ENCODE measurements around the gene MYH6.

GRCh38 chr14:23444314-23444713 is 36.2 kb upstream of the MYH6 start:
- TF ChIP-seq CTCF (IDR thresholded peaks at IDR 0.05) (no peak), POLR2A (IDR thresholded peaks at IDR 0.05) (no peak)
